ENCODE measurements around the gene TRAPPC1. TPM values are rescaled to one million over a fixed set of nuclear protein-coding genes. Genes with fewer than 3 reads are reported as not detected.

Gene TRAPPC1
- total and polyA plus RNA-seq, 10 of the 15 experiments (the other 5 are each of a cell fraction or from before 2014, with no cell fraction given) = 31.3 to 306 (median 134) TPM

DNA sequence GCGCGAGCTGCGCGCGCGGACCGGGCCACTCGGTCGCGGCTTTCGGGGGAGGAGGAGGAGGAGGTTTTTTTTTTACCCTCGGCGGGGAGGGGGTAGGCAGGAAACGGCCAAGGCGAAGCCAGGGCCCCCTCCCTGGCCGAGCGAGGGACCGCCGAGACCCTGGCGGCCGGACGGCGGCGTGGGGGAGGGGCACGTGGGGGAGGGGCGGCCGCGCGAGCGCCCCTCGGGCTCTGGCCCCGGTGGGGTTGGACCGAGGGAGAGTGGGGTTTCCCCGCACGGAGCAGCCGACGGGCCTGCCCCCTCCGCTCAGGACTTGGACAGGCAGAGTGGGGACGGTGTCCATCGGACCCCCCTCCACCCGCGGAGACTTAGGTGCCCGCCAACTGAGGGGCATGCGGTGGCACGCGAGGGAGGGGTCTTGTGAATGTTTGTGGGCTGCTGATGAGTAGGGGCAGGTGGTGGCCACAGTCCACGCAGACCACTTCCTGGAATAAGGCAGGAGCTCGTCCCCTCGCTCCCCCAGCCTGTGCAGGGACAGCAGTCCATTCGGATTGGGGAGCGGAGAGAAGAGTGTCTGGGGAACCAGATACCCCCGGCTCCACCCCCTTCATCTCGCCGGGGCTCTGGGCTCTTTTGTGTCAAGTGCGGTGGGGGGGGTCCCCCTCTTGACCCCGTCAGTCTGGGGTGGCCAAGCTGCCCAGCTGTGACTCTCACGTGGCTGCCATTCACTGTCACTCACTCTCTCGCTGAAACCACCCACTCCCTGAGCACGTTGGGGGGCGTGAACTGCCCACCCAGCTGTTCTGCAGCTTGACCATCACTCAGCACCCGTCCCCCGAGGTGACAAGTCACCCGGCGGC is 46.1 kb downstream of the TRAPPC1 start (continued):
- peak; percentile 69 for TF ChIP-seq LARP7 (IDR thresholded peaks at IDR 0.05)
- peak; percentile 23; the same call in 1 of the 2 replicates for TF ChIP-seq IRF4 (IDR thresholded peaks at IDR 0.05; ENCODE audit: low read depth, low read length)
- TF ChIP-seq, protein P1, sequence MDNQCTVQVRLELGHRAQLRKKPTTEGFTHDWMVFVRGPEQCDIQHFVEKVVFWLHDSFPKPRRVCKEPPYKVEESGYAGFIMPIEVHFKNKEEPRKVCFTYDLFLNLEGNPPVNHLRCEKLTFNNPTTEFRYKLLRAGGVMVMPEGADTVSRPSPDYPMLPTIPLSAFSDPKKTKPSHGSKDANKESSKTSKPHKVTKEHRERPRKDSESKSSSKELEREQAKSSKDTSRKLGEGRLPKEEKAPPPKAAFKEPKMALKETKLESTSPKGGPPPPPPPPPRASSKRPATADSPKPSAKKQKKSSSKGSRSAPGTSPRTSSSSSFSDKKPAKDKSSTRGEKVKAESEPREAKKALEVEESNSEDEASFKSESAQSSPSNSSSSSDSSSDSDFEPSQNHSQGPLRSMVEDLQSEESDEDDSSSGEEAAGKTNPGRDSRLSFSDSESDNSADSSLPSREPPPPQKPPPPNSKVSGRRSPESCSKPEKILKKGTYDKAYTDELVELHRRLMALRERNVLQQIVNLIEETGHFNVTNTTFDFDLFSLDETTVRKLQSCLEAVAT (IDR thresholded peaks at IDR 0.05) = peak; percentile 63
- no peak for TF ChIP-seq NR2C1 (IDR thresholded peaks at IDR 0.05)
- 0 out of 2 replicates have a peak, but pooled peaks have one; percentile 14 for TF ChIP-seq ZSCAN29 (IDR thresholded peaks at IDR 0.05)
- TF ChIP-seq, protein P2, sequence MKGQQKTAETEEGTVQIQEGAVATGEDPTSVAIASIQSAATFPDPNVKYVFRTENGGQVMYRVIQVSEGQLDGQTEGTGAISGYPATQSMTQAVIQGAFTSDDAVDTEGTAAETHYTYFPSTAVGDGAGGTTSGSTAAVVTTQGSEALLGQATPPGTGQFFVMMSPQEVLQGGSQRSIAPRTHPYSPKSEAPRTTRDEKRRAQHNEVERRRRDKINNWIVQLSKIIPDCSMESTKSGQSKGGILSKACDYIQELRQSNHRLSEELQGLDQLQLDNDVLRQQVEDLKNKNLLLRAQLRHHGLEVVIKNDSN (IDR thresholded peaks at IDR 0.05; ENCODE audit: borderline replicate concordance, extremely low read length, insufficient read depth, low read depth, low read length) = peak; percentile 37
- TF ChIP-seq MTA3 (IDR thresholded peaks at IDR 0.05; ENCODE audit: borderline replicate concordance, low read length) = no peak
- TF ChIP-seq, protein P3, sequence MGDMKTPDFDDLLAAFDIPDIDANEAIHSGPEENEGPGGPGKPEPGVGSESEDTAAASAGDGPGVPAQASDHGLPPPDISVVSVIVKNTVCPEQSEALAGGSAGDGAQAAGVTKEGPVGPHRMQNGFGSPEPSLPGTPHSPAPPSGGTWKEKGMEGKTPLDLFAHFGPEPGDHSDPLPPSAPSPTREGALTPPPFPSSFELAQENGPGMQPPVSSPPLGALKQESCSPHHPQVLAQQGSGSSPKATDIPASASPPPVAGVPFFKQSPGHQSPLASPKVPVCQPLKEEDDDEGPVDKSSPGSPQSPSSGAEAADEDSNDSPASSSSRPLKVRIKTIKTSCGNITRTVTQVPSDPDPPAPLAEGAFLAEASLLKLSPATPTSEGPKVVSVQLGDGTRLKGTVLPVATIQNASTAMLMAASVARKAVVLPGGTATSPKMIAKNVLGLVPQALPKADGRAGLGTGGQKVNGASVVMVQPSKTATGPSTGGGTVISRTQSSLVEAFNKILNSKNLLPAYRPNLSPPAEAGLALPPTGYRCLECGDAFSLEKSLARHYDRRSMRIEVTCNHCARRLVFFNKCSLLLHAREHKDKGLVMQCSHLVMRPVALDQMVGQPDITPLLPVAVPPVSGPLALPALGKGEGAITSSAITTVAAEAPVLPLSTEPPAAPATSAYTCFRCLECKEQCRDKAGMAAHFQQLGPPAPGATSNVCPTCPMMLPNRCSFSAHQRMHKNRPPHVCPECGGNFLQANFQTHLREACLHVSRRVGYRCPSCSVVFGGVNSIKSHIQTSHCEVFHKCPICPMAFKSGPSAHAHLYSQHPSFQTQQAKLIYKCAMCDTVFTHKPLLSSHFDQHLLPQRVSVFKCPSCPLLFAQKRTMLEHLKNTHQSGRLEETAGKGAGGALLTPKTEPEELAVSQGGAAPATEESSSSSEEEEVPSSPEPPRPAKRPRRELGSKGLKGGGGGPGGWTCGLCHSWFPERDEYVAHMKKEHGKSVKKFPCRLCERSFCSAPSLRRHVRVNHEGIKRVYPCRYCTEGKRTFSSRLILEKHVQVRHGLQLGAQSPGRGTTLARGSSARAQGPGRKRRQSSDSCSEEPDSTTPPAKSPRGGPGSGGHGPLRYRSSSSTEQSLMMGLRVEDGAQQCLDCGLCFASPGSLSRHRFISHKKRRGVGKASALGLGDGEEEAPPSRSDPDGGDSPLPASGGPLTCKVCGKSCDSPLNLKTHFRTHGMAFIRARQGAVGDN (IDR thresholded peaks at IDR 0.05) = peak; percentile 36; the same call in 1 of the 2 replicates
- no peak for TF ChIP-seq MYB (IDR thresholded peaks at IDR 0.05; ENCODE audit: borderline replicate concordance, low read depth, low read length)
- TF ChIP-seq, protein P4, sequence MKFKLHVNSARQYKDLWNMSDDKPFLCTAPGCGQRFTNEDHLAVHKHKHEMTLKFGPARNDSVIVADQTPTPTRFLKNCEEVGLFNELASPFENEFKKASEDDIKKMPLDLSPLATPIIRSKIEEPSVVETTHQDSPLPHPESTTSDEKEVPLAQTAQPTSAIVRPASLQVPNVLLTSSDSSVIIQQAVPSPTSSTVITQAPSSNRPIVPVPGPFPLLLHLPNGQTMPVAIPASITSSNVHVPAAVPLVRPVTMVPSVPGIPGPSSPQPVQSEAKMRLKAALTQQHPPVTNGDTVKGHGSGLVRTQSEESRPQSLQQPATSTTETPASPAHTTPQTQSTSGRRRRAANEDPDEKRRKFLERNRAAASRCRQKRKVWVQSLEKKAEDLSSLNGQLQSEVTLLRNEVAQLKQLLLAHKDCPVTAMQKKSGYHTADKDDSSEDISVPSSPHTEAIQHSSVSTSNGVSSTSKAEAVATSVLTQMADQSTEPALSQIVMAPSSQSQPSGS (IDR thresholded peaks at IDR 0.05; ENCODE audit: low read length) = no peak
- TF ChIP-seq, protein P5, sequence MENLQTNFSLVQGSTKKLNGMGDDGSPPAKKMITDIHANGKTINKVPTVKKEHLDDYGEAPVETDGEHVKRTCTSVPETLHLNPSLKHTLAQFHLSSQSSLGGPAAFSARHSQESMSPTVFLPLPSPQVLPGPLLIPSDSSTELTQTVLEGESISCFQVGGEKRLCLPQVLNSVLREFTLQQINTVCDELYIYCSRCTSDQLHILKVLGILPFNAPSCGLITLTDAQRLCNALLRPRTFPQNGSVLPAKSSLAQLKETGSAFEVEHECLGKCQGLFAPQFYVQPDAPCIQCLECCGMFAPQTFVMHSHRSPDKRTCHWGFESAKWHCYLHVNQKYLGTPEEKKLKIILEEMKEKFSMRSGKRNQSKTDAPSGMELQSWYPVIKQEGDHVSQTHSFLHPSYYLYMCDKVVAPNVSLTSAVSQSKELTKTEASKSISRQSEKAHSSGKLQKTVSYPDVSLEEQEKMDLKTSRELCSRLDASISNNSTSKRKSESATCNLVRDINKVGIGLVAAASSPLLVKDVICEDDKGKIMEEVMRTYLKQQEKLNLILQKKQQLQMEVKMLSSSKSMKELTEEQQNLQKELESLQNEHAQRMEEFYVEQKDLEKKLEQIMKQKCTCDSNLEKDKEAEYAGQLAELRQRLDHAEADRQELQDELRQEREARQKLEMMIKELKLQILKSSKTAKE (IDR thresholded peaks at IDR 0.05; ENCODE audit: low read depth, poor library complexity, severe bottlenecking) = peak; percentile 56
- TF ChIP-seq, protein P6, sequence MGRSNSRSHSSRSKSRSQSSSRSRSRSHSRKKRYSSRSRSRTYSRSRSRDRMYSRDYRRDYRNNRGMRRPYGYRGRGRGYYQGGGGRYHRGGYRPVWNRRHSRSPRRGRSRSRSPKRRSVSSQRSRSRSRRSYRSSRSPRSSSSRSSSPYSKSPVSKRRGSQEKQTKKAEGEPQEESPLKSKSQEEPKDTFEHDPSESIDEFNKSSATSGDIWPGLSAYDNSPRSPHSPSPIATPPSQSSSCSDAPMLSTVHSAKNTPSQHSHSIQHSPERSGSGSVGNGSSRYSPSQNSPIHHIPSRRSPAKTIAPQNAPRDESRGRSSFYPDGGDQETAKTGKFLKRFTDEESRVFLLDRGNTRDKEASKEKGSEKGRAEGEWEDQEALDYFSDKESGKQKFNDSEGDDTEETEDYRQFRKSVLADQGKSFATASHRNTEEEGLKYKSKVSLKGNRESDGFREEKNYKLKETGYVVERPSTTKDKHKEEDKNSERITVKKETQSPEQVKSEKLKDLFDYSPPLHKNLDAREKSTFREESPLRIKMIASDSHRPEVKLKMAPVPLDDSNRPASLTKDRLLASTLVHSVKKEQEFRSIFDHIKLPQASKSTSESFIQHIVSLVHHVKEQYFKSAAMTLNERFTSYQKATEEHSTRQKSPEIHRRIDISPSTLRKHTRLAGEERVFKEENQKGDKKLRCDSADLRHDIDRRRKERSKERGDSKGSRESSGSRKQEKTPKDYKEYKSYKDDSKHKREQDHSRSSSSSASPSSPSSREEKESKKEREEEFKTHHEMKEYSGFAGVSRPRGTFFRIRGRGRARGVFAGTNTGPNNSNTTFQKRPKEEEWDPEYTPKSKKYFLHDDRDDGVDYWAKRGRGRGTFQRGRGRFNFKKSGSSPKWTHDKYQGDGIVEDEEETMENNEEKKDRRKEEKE (IDR thresholded peaks at IDR 0.05) = 0 out of 2 replicates have a peak, but pooled peaks have one; percentile 24

All from GM12878 (cell line).